ENCODE results near the gene TMEM168. TPM values are rescaled to one million over a fixed set of nuclear protein-coding genes. Genes with fewer than 3 reads are reported as not detected.

TMEM168 gene
- total and polyA plus RNA-seq, 2 donors (not counting 3 experiments of a cell fraction or from before 2014, with no cell fraction given), result 23.4 to 24.4 TPM

DNA sequence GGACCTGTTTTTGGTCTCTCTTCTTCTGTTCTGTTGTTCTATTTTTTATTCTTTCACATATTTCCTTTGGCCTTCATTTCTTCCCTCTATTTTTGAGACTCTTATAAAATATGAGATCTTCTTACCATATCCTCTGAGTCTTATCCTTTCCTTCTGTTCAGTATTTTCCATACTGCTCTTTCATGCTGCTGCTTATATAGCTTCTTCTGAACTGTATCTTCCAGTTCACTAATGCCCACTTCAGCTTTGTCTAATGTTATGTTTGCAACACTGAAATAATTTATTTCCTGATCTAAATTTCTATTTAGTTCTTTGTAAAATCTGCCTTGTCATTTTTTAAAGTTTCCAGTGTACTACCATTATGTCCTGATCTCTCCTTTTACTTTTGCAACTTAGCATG is 12.8 kb downstream of the TMEM168 start:
- no peak overlapping the region for H3K9ac ChIP-seq (replicated peaks; ENCODE audit: extremely low read depth, insufficient read depth, low read length)
- intact Hi-C loops (cut with micrococcal nuclease), result no loop called here
- no peaks in the 10 kb centered on the region for H3K36me3 ChIP-seq (ENCODE audit: control insufficient read depth in 2 of 2, extremely low read depth in 1 of 2, insufficient read depth in 2 of 2, low read length in 2 of 2)
- no peaks in the 10 kb centered on the region for H3K9me3 ChIP-seq (replicated peaks; ENCODE audit: control insufficient read depth, insufficient read depth, low read length)
- no peaks in the 10 kb centered on the region for H3K9me1 ChIP-seq (replicated peaks; ENCODE audit: control insufficient read depth, extremely low read depth, insufficient read depth, low read length)
- no peak overlapping the region for H3K27ac ChIP-seq (ENCODE audit: insufficient read depth, low read depth, low read length)
- H3K79me2 ChIP-seq (ENCODE audit: control insufficient read depth, insufficient read depth, low read length), result peaks cover 2% of the 10 kb centered on the region
- BruUV-seq (replicated peaks), result no TSS peak
- no peak overlapping the region for H2AFZ ChIP-seq (ENCODE audit: low read depth, low read length)
- FAIRE-seq, result no peak
- no peaks in the 10 kb centered on the region for H3K27me3 ChIP-seq (ENCODE audit: control insufficient read depth in 2 of 2, insufficient read depth in 2 of 2, low read length in 2 of 2)
- ChIA-PET POLR2A (no interaction called here), CTCF (no interaction called here)
- no peaks in the 10 kb centered on the region for H4K20me1 ChIP-seq (replicated peaks; ENCODE audit: control insufficient read depth, extremely low read depth, insufficient read depth, low read length)
- H3K4me2 ChIP-seq (ENCODE audit: insufficient read depth, low read length), result no peak overlapping the region
- dilution Hi-C loops (cut with MboI; ENCODE audit: extremely low pct_ligation_motif_present, low sequenced_read_pairs), result no loop called here
- no peak overlapping the region for H3K4me3 ChIP-seq (replicated peaks in 1 of 3; ENCODE audit: insufficient read depth in 1 of 3, low read depth in 1 of 3, low read length in 3 of 3)
- H3K4me1 ChIP-seq (ENCODE audit: control insufficient read depth, extremely low read depth, insufficient read depth, low read length), result peaks cover 6% of the 10 kb centered on the region
- no peak for DNase-seq (ENCODE audit: low read depth, low spot score)
- TF ChIP-seq, protein P1, sequence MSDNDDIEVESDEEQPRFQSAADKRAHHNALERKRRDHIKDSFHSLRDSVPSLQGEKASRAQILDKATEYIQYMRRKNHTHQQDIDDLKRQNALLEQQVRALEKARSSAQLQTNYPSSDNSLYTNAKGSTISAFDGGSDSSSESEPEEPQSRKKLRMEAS (IDR thresholded peaks at IDR 0.05; ENCODE audit: insufficient read depth, insufficient read length), result no peak
- TF ChIP-seq POLR2AphosphoS5 (IDR thresholded peaks at IDR 0.05; ENCODE audit: insufficient read depth, low read depth, low read length) (no peak), JUN (IDR thresholded peaks at IDR 0.05; ENCODE audit: borderline replicate concordance, insufficient read depth, insufficient read length, low read depth) (no peak), MYC (IDR thresholded peaks at IDR 0.05; ENCODE audit: low read depth, low read length) (no peak)
- TF ChIP-seq, protein P2, sequence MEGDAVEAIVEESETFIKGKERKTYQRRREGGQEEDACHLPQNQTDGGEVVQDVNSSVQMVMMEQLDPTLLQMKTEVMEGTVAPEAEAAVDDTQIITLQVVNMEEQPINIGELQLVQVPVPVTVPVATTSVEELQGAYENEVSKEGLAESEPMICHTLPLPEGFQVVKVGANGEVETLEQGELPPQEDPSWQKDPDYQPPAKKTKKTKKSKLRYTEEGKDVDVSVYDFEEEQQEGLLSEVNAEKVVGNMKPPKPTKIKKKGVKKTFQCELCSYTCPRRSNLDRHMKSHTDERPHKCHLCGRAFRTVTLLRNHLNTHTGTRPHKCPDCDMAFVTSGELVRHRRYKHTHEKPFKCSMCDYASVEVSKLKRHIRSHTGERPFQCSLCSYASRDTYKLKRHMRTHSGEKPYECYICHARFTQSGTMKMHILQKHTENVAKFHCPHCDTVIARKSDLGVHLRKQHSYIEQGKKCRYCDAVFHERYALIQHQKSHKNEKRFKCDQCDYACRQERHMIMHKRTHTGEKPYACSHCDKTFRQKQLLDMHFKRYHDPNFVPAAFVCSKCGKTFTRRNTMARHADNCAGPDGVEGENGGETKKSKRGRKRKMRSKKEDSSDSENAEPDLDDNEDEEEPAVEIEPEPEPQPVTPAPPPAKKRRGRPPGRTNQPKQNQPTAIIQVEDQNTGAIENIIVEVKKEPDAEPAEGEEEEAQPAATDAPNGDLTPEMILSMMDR (IDR thresholded peaks at IDR 0.05; ENCODE audit: extremely low read depth in 1 of 2, insufficient read depth in 1 of 2, low read depth in 1 of 2, low read length in 2 of 2), result no peak

DNA sequence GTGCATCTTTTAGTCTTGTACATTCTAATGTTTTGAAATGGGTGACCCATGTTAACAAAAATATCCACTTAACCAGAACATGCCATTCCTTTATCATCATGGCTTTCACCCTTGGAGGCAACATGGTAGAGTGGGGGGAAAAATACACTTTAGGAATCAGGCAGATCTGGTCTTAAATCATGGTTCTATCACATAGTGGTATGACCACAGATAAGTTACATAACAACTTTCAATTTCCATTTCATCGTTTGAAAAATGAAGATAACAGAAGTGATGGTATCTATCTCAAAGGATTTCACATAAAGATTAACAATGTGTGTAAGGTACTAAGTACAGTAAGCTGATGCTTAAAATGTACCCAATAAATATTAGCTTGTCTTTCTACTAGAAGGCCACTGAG is 19.0 kb downstream of the TMEM168 start:
- Histone ChIP-seq H3K79me2 (ENCODE audit: control insufficient read depth, insufficient read depth, low read length) (no peaks in the 10 kb centered on the region), H3K4me1 (ENCODE audit: control insufficient read depth, extremely low read depth, insufficient read depth, low read length) (no peaks in the 10 kb centered on the region), H3K4me2 (ENCODE audit: insufficient read depth, low read length) (no peak overlapping the region), H3K4me3 (replicated peaks in 1 of 3; ENCODE audit: insufficient read depth in 1 of 3, low read depth in 1 of 3, low read length in 3 of 3) (no peak overlapping the region), H2AFZ (ENCODE audit: low read depth, low read length) (no peak overlapping the region), H3K27me3 (ENCODE audit: control insufficient read depth in 2 of 2, insufficient read depth in 2 of 2, low read length in 2 of 2) (no peaks in the 10 kb centered on the region), H3K36me3 (ENCODE audit: control insufficient read depth in 2 of 2, extremely low read depth in 1 of 2, insufficient read depth in 2 of 2, low read length in 2 of 2) (no peaks in the 10 kb centered on the region), H4K20me1 (replicated peaks; ENCODE audit: control insufficient read depth, extremely low read depth, insufficient read depth, low read length) (no peaks in the 10 kb centered on the region), H3K9ac (replicated peaks; ENCODE audit: extremely low read depth, insufficient read depth, low read length) (no peak overlapping the region), H3K27ac (ENCODE audit: insufficient read depth, low read depth, low read length) (no peak overlapping the region), H3K9me1 (replicated peaks; ENCODE audit: control insufficient read depth, extremely low read depth, insufficient read depth, low read length) (no peaks in the 10 kb centered on the region), H3K9me3 (replicated peaks; ENCODE audit: control insufficient read depth, insufficient read depth, low read length) (no peaks in the 10 kb centered on the region)
- TF ChIP-seq, protein P2 (IDR thresholded peaks at IDR 0.05; ENCODE audit: extremely low read depth in 1 of 2, insufficient read depth in 1 of 2, low read depth in 1 of 2, low read length in 2 of 2), result no peak
- no peak for TF ChIP-seq POLR2AphosphoS5 (IDR thresholded peaks at IDR 0.05; ENCODE audit: insufficient read depth, low read depth, low read length)
- dilution Hi-C loops (cut with MboI; ENCODE audit: extremely low pct_ligation_motif_present, low sequenced_read_pairs) (no loop called here), intact Hi-C loops (cut with micrococcal nuclease) (no loop called here)
- no peak for DNase-seq (ENCODE audit: low read depth, low spot score)
- CTCF ChIA-PET, result no interaction called here
- POLR2A ChIA-PET, result no interaction called here
- BruUV-seq (replicated peaks), result no TSS peak
- FAIRE-seq, result no peak

Measured in endothelial cell of umbilical vein (primary cell).